HG03442 (cell line): ENCODE data around the gene ATPAF1.

Source experiments
- ATAC-seq: cut with Tn5 transposase; IDR thresholded peaks from one replicate; pipeline ENCODE4 v1.9.1; 2021; ENCODE audit warnings: mild to moderate bottlenecking, moderate library complexity; ENCODE audit not compliant: unreplicated experiment

Gene ATPAF1

GRCh38 chr1:46594063-46594462 lies 74.1 kb downstream of the ATPAF1 start:
- ATAC-seq = no peak

GRCh38 chr1:46592823-46593222 lies 75.3 kb downstream of the ATPAF1 start:
- ATAC-seq = no peak

- ATAC-seq = no peak
Observed at GRCh38 chr1:46589529-46589928, 78.6 kb downstream of the ATPAF1 start.

GRCh38 chr1:46587069-46587468 lies 81.1 kb downstream of the ATPAF1 start:
- ATAC-seq = no peak

GRCh38 chr1:46585312-46585938 lies 82.7 kb downstream of the ATPAF1 start:
- no peak for ATAC-seq

- ATAC-seq = no peak
Observed at GRCh38 chr1:46583494-46583893, 84.7 kb downstream of the ATPAF1 start.

- ATAC-seq = no peak
Observed at GRCh38 chr1:46582972-46583371, 85.2 kb downstream of the ATPAF1 start.
